Upper lobe of left lung (tissue), 6 donors: Measurements from ENCODE around the gene LXN. TPM values are rescaled to one million over a fixed set of nuclear protein-coding genes. Genes with fewer than 3 reads are reported as not detected.

Experiments
- ATAC-seq, 2 donors: fragments of 200-7000 bp; cut with Tn5 transposase; one replicate each; pipeline ENCODE4 v1.9.1; 2022; ENCODE audit warnings: mild to moderate bottlenecking in 2 of 2, moderate library complexity in 2 of 2; ENCODE audit not compliant: low FRiP score in 2 of 2
- DNase-seq, 2 donors: peaks; one replicate each; pipeline ENCODE4 v3.0.0-alpha.2; 2019 to 2020
- H3K27ac ChIP-seq, 4 donors: fragments of 200-600 bp; sonication (generic); one replicate each; pipeline ENCODE4 v1.5.1; 2016 to 2019
- H3K27me3 ChIP-seq, 4 donors: fragments of 200-600 bp; sonication (generic); one replicate each; pipeline ENCODE4 v1.5.1; 2017 to 2019
- H3K36me3 ChIP-seq, 4 donors: fragments of 200-600 bp; sonication (generic); one replicate each; pipeline ENCODE4 v1.5.1; 2016 to 2019
- H3K4me1 ChIP-seq, 4 donors: fragments of 200-600 bp; sonication (generic); one replicate each; pipeline ENCODE4 v1.5.1; 2018 to 2019
- H3K4me3 ChIP-seq, 4 donors: fragments of 200-600 bp; sonication (generic); one replicate each; pipeline ENCODE4 v1.5.1; 2017 to 2019; ENCODE audit warnings: mild to moderate bottlenecking in 2 of 4, moderate library complexity in 1 of 4
- H3K9me3 ChIP-seq, 4 donors: fragments of 200-600 bp; sonication (generic); one replicate each; pipeline ENCODE4 v1.5.1; 2018 to 2019
- EP300 ChIP-seq, 4 donors: sonication (generic); formaldehyde crosslinking; IDR thresholded peaks; one replicate each; pipeline ENCODE4 v1.5.1; 2017; ENCODE audit warnings: antibody characterized with exemption in 4 of 4, control low read depth in 2 of 4
- POLR2A ChIP-seq, 4 donors: fragments of 450-650 bp; IDR thresholded peaks; one replicate each; pipeline ENCODE4 v1.5.1; 2016 to 2017; ENCODE audit warnings: antibody characterized with exemption in 4 of 4, mild to moderate bottlenecking in 2 of 4
- POLR2AphosphoS5 ChIP-seq, 2 donors: sonication (generic); formaldehyde crosslinking; IDR thresholded peaks; one replicate each; pipeline ENCODE4 v1.5.1; 2017; ENCODE audit warnings: antibody characterized with exemption in 2 of 2
- WGBS, 2 donors: methylation state at CpG; one replicate each; pipeline ENCODE4 v1.1.5; 2017 to 2018; 5-methylcytosine and 5-hydroxymethylcytosine counted together
- total RNA-seq, 6 donors: library from RNA; depleted of rRNA in 4 of 6; stranded (reverse); fragments of >200 nt in 4 of 6; gene quantifications; one replicate each; pipeline versions ENCODE4 v1.1.0 to v1.2.1, GENCODE V29; 2016 to 2021
- TF ChIP-seq, protein P1 (sequence below), 6 experiments: fragments of 450-650 bp in 4 of 6; fragments of 200-600 bp in 2 of 6; sonication (generic) in 2 of 6; IDR thresholded peaks; one replicate each; pipeline ENCODE4 v1.5.1; 2016 to 2019; ENCODE audit warnings: antibody characterized with exemption in 6 of 6
- donor health status: DM: no; HTN: no; CAD: no; lungs with moderate emphysema.
- donor health status: DM: no; HTN: yes; CAD: no; lungs with severe emphysema.

LXN gene
- total RNA-seq, 6 donors from 2014 or later = 10.4 to 26.6 (median 19.8) TPM

GRCh38 chr3:158703566-158703965 lies 31.1 kb upstream of the LXN start:
- no peak for TF ChIP-seq POLR2A (IDR thresholded peaks at IDR 0.05)
- TF ChIP-seq EP300 (IDR thresholded peaks at IDR 0.05) = no peak
- TF ChIP-seq, protein P1, sequence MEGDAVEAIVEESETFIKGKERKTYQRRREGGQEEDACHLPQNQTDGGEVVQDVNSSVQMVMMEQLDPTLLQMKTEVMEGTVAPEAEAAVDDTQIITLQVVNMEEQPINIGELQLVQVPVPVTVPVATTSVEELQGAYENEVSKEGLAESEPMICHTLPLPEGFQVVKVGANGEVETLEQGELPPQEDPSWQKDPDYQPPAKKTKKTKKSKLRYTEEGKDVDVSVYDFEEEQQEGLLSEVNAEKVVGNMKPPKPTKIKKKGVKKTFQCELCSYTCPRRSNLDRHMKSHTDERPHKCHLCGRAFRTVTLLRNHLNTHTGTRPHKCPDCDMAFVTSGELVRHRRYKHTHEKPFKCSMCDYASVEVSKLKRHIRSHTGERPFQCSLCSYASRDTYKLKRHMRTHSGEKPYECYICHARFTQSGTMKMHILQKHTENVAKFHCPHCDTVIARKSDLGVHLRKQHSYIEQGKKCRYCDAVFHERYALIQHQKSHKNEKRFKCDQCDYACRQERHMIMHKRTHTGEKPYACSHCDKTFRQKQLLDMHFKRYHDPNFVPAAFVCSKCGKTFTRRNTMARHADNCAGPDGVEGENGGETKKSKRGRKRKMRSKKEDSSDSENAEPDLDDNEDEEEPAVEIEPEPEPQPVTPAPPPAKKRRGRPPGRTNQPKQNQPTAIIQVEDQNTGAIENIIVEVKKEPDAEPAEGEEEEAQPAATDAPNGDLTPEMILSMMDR (IDR thresholded peaks at IDR 0.05) = no peak
- no peak for TF ChIP-seq POLR2AphosphoS5 (IDR thresholded peaks at IDR 0.05)
- H3K9me3 ChIP-seq = no peaks in the 10 kb centered on the region
- no peak for DNase-seq
- 97 to 100% methylated on average over 1 of the region's 1 CpG for WGBS, 2 donors
- ATAC-seq = no peak
- no peaks in the 10 kb centered on the region for H3K27me3 ChIP-seq
- no peak overlapping the region for H3K4me3 ChIP-seq
- no peak overlapping the region for H3K27ac ChIP-seq
- H3K36me3 ChIP-seq = peaks cover 0 to 21% (median 3%) of the 10 kb centered on the region in 4 donors
- H3K4me1 ChIP-seq = peaks cover 0 to 10% (median 7%) of the 10 kb centered on the region in 4 donors

- Histone ChIP-seq H3K4me3 (no peak overlapping the region), H3K27me3 (no peaks in the 10 kb centered on the region), H3K4me1 (peaks cover 0 to 10% (median 7%) of the 10 kb centered on the region in 4 donors), H3K36me3 (peaks cover 0 to 16% (median 1%) of the 10 kb centered on the region in 4 donors), H3K9me3 (no peaks in the 10 kb centered on the region), H3K27ac (no peak overlapping the region)
- no peak for DNase-seq
- ATAC-seq = no peak
- WGBS, 2 donors = 71 to 73% methylated on average over 4 of the region's 4 CpGs
- TF ChIP-seq POLR2AphosphoS5 (IDR thresholded peaks at IDR 0.05) = no peak
- TF ChIP-seq EP300 (IDR thresholded peaks at IDR 0.05) = no peak
- no peak for TF ChIP-seq POLR2A (IDR thresholded peaks at IDR 0.05)
- TF ChIP-seq, protein P1 (IDR thresholded peaks at IDR 0.05) = no peak
Observed at GRCh38 chr3:158702815-158703481, 30.5 kb upstream of the LXN start.

DNA sequence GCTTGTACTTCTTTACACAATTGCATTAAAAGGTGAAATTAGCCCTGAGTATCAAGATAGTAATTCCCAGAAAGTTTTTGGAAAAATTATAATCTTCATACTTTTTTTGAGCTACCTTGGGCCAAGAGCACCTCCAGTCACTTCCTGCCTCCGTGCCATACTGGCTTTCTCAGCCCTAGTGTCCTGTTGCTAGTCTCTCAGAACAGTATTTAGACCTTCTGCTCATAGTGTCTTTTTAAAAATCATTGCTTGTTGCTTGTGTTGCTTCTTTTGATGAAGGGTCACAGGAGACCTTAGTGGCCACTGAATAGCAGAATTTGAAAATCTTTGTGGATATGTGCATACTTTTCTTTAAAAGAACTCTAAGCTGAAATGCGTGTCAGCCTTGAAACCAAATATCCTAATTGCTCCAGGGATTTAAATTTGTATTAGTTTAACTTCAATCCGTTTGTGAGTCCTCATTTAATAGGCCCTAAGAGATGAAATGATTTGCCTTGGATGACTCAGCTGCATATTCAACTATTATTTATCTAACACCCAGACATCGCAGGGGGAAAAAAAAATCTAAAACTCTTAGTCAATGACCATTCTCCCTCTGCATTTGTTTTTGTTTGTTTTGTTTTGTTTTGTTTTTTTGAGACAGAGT lies 29.1 kb upstream of the LXN start:
- ATAC-seq = no peak
- Histone ChIP-seq H3K27me3 (no peaks in the 10 kb centered on the region), H3K36me3 (peaks cover 0 to 10% (median 0%) of the 10 kb centered on the region in 4 donors), H3K27ac (no peak overlapping the region), H3K4me3 (no peak overlapping the region), H3K4me1 (peaks cover 0 to 10% (median 8%) of the 10 kb centered on the region in 4 donors), H3K9me3 (no peaks in the 10 kb centered on the region)
- no peak for DNase-seq
- TF ChIP-seq, protein P1 (IDR thresholded peaks at IDR 0.05) = no peak
- TF ChIP-seq EP300 (IDR thresholded peaks at IDR 0.05) (no peak), POLR2A (IDR thresholded peaks at IDR 0.05) (no peak), POLR2AphosphoS5 (IDR thresholded peaks at IDR 0.05) (no peak)
- 82 to 88% methylated on average over 4 of the region's 4 CpGs for WGBS, 2 donors

DNA sequence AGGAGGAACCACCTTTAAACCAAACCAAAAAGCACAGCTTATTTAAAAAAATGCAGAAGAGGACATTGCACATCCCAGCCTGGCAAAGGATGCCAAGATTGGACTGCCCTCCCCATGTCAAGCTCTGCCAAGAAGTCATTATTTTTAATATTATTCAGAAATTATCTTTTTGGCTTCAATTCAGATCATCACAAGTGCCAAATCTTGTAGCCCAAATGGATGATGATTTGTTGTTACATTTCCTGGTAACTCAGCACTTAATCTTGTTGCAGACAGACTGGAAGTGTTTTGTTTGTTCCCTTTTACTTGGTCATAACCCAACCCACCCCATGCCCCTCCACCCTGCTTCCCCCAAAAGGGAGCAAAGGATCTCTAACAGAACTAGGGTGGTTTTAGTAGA lies 28.1 kb upstream of the LXN start:
- Histone ChIP-seq H3K27ac (no peak overlapping the region), H3K36me3 (peaks cover 0 to 5% (median 0%) of the 10 kb centered on the region in 4 donors), H3K9me3 (no peaks in the 10 kb centered on the region), H3K27me3 (no peaks in the 10 kb centered on the region), H3K4me1 (peaks cover 0 to 13% (median 8%) of the 10 kb centered on the region in 4 donors), H3K4me3 (no peak overlapping the region)
- no peak for DNase-seq
- no peak for TF ChIP-seq POLR2AphosphoS5 (IDR thresholded peaks at IDR 0.05)
- TF ChIP-seq POLR2A (IDR thresholded peaks at IDR 0.05) = no peak
- TF ChIP-seq, protein P1 (IDR thresholded peaks at IDR 0.05) = no peak
- TF ChIP-seq EP300 (IDR thresholded peaks at IDR 0.05) = no peak
- ATAC-seq = peak in 1 of 2 donors; percentile 48
